IMR-90 (cell line): ENCODE results near the gene MRAP. TPM values are rescaled to one million over a fixed set of nuclear protein-coding genes. Genes with fewer than 3 reads are reported as not detected.

Experiments
- ATAC-seq: fragments of 200-7000 bp; cut with Tn5 transposase; 2 replicates; pipeline ENCODE4 v1.9.1; 2020; ENCODE audit warnings: low read depth, mild to moderate bottlenecking, moderate library complexity
- BruUV-seq: library from RNA; stranded (reverse); fragments of 400-500 nt; replicated peaks from 2 replicates; lab custom pipeline; 2021; lab: Mats Ljungman, UMichigan
- CTCF ChIA-PET: fragments of 300-600 bp; formaldehyde crosslinking; extraction: SDS; loops from one replicate; lab custom pipeline; 2021; ENCODE audit warnings: antibody characterized with exemption; lab: Yijun Ruan, JAX
- POLR2A ChIA-PET: fragments of 300-600 bp; sonication (Branson Sonifier 250); formaldehyde crosslinking; loops from one replicate; lab custom pipeline; 2022; ENCODE audit warnings: antibody characterized with exemption; ENCODE audit not compliant: unreplicated experiment; lab: Charles Lee
- DNase-seq: peaks from one replicate; pipeline ENCODE4 v3.0.0; 2013
- H2AFZ ChIP-seq: replicated peaks from 2 replicates; pipeline ENCODE3; 2013; ENCODE audit warnings: low read length, mild to moderate bottlenecking; ENCODE audit not compliant: poor library complexity
- H2AK5ac ChIP-seq: 2 replicates; pipeline ENCODE4 v1.6.1; 2013; ENCODE audit warnings: low read depth, low read length, inconsistent platforms
- H2AK9ac ChIP-seq: replicated peaks from 2 replicates; pipeline ENCODE3; 2013; ENCODE audit warnings: mild to moderate bottlenecking, low read depth, low read length, moderate library complexity; ENCODE audit not compliant: poor library complexity
- H2BK120ac ChIP-seq: 2 replicates; pipeline ENCODE4 v1.6.1; 2013; ENCODE audit warnings: low read depth, low read length, inconsistent platforms
- H2BK15ac ChIP-seq: 3 replicates; pipeline ENCODE4 v1.6.1; 2013; ENCODE audit warnings: low read depth, low read length, inconsistent platforms
- H2BK20ac ChIP-seq: 2 replicates; pipeline ENCODE4 v1.6.1; 2013; ENCODE audit warnings: low read depth, mild to moderate bottlenecking, inconsistent platforms, low read length, moderate library complexity
- H2BK5ac ChIP-seq: 2 replicates; pipeline ENCODE4 v1.6.1; 2013; ENCODE audit warnings: mild to moderate bottlenecking, low read depth, low read length, inconsistent platforms; ENCODE audit not compliant: poor library complexity, severe bottlenecking
- H3K14ac ChIP-seq: replicated peaks from 2 replicates; pipeline ENCODE4 v1.6.1; 2013; ENCODE audit warnings: low read depth, low read length, inconsistent platforms
- H3K18ac ChIP-seq: 2 replicates; pipeline ENCODE4 v1.6.1; 2013; ENCODE audit warnings: low read depth, low read length, control low read depth
- H3K23ac ChIP-seq: 2 replicates; pipeline ENCODE4 v1.6.1; 2013; ENCODE audit warnings: low read depth, low read length, inconsistent platforms
- H3K27ac ChIP-seq: 2 replicates; pipeline ENCODE4 v1.5.1; 2013; ENCODE audit warnings: mild to moderate bottlenecking, control low read depth, low read length; ENCODE audit not compliant: insufficient read depth
- H3K27me3 ChIP-seq: 2 replicates; pipeline ENCODE4 v1.6.1; 2013; ENCODE audit warnings: low read length; ENCODE audit not compliant: control insufficient read depth, insufficient read depth
- H3K36me3 ChIP-seq: 2 replicates; pipeline ENCODE4 v1.6.1; 2013; ENCODE audit warnings: low read length, mixed read lengths; ENCODE audit not compliant: control insufficient read depth, insufficient read depth
- H3K4ac ChIP-seq: 2 replicates; pipeline ENCODE4 v1.6.1; 2013; ENCODE audit warnings: low read depth, low read length, inconsistent platforms
- H3K4me1 ChIP-seq: 2 replicates; pipeline ENCODE4 v1.6.1; 2013; ENCODE audit warnings: low read length, mixed read lengths; ENCODE audit not compliant: control insufficient read depth, insufficient read depth
- H3K4me2 ChIP-seq: 2 replicates; pipeline ENCODE4 v1.6.1; 2013; ENCODE audit warnings: low read depth, mild to moderate bottlenecking, control low read depth, low read length, moderate library complexity
- H3K4me3 ChIP-seq: 2 replicates; pipeline ENCODE4 v1.5.1; 2013; ENCODE audit warnings: low read depth, mild to moderate bottlenecking, control low read depth, low read length, moderate library complexity; ENCODE audit not compliant: insufficient read depth
- H3K56ac ChIP-seq: 2 replicates; pipeline ENCODE4 v1.6.1; 2013; ENCODE audit warnings: low read length, inconsistent platforms; ENCODE audit not compliant: insufficient read depth; ENCODE audit errors: extremely low read depth
- H3K79me1 ChIP-seq, 2 experiments: 2 replicates each; pipeline ENCODE4 v1.6.1; 2013; ENCODE audit warnings: low read length in 2 of 2, inconsistent platforms in 1 of 2, low read depth in 1 of 2
- H3K9ac ChIP-seq: 2 replicates; pipeline ENCODE4 v1.6.1; 2013; ENCODE audit warnings: low read depth, low read length, control low read depth
- H3K9me1 ChIP-seq: 2 replicates; pipeline ENCODE4 v1.6.1; 2013; ENCODE audit warnings: low read length, inconsistent platforms; ENCODE audit not compliant: insufficient read depth
- H3K9me3 ChIP-seq: 2 replicates; pipeline ENCODE4 v1.6.1; 2013; ENCODE audit warnings: low read length; ENCODE audit not compliant: control insufficient read depth, insufficient read depth
- H4K20me1 ChIP-seq: 2 replicates; pipeline ENCODE4 v1.6.1; 2013; ENCODE audit warnings: low read length, inconsistent platforms; ENCODE audit not compliant: insufficient read depth
- H4K5ac ChIP-seq: 2 replicates; pipeline ENCODE4 v1.6.1; 2013; ENCODE audit warnings: mild to moderate bottlenecking, low read depth, low read length, control low read depth
- H4K8ac ChIP-seq, 2 experiments: 2 replicates each; pipeline ENCODE4 v1.6.1; 2013; ENCODE audit warnings: low read depth in 2 of 2, low read length in 2 of 2, control low read depth in 1 of 2, inconsistent platforms in 1 of 2
- H4K91ac ChIP-seq: 2 replicates; pipeline ENCODE4 v1.6.1; 2013; ENCODE audit warnings: low read depth, low read length, inconsistent platforms; ENCODE audit not compliant: insufficient read depth
- CHD1 ChIP-seq: IDR thresholded peaks from 2 replicates; pipeline ENCODE4 v1.6.1; 2012; ENCODE audit warnings: low read depth, low read length, improper control_type of control experiment
- POLR2A ChIP-seq: IDR thresholded peaks from 2 replicates; pipeline ENCODE4 v1.6.1; 2012; ENCODE audit warnings: mild to moderate bottlenecking, low read depth, low read length
- RCOR1 ChIP-seq: IDR thresholded peaks from 2 replicates; pipeline ENCODE4 v1.6.1; 2012; ENCODE audit warnings: mild to moderate bottlenecking, low read length, improper control_type of control experiment; ENCODE audit not compliant: insufficient replicate concordance
- SMC3 ChIP-seq: fragments of 150-350 bp; IDR thresholded peaks from 2 replicates; pipeline ENCODE4 v1.6.1; 2016; ENCODE audit warnings: low read depth, mild to moderate bottlenecking, antibody characterized with exemption, low read length, moderate library complexity
- WGBS, 2 experiments: methylation state at CpG; one replicate each; pipeline versions ENCODE4 v1.1.5 to v1.1.7; 2013; ENCODE audit warnings: missing lambda C conversion rate in 2 of 2; ENCODE audit not compliant: insufficient read length in 1 of 2; ENCODE audit errors: extremely low coverage in 2 of 2; 5-methylcytosine and 5-hydroxymethylcytosine counted together
- dilution Hi-C: fragments of 300-500 bp; cut with HindIII; formaldehyde crosslinking; loops from one replicate; pipeline ENCODE4 v1.14.3; 2018; ENCODE audit warnings: low sequenced_read_pairs; ENCODE audit not compliant: unreplicated experiment
- in situ Hi-C: fragments of 300-500 bp; cut with MboI; formaldehyde crosslinking; loops from 3 replicates; pipeline ENCODE4 v1.14.3; 2019; ENCODE audit warnings: low sequenced_read_pairs, inconsistent platforms, mixed read lengths
- intact Hi-C: fragments of 100-400 bp; cut with micrococcal nuclease; formaldehyde crosslinking; loops from 2 replicates; pipeline ENCODE4 v1.10.0; 2022
- polyA plus RNA-seq, 3 experiments: library from polyadenylated mRNA; depleted of rRNA; stranded (reverse); fragments of >200 nt; gene quantifications; 2 replicates each; pipeline ENCODE4 v1.2.3, GENCODE V29; 2012; ENCODE audit warnings: low replicate concordance in 1 of 3
- total RNA-seq: library from RNA; depleted of rRNA; stranded (reverse); fragments of >200 nt; gene quantifications from 2 replicates; pipeline ENCODE4 v1.2.3, GENCODE V29; 2012

Gene MRAP
- total and polyA plus RNA-seq, 2 of the 4 experiments (the other 2 are of a cell fraction): not detected

DNA sequence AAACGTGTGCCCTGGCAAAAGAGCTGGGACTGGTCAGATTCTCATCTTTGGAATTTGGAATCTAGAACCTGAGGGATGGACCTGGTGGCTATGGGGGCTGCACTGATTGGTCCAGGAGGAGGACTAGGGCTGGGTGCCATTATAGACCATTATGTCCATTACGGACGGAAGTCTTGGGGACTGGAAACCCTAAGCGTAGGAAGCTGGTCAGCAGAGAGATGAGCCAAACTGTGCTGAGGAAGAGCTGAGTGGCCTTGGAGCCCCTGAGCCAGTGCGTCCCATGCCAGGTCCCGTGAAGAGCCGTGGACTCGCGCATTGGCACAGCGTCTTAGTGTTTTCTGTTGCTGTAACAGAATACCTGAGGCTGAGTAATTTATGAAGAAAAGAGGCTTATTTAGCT is 10.0 kb downstream of the MRAP start:
- CTCF ChIA-PET: no interaction called here
- H3K4me3 ChIP-seq: no peak overlapping the region
- no peak overlapping the region for H3K14ac ChIP-seq
- H2AK9ac ChIP-seq: no peak overlapping the region
- H4K91ac ChIP-seq: no peak overlapping the region
- no peak overlapping the region for H2AFZ ChIP-seq
- WGBS, 2 experiments: 79% methylated on average over 5 of the region's 10 CpGs; no CpG with 5 or more reads in 1 of the 2 experiments
- TF ChIP-seq CHD1: no peak
- no peak for TF ChIP-seq RCOR1
- TF ChIP-seq POLR2A: no peak
- TF ChIP-seq SMC3: no peak
- POLR2A ChIA-PET: no interaction called here
- H2BK15ac ChIP-seq: no peak overlapping the region
- H3K9me1 ChIP-seq: no peaks in the 10 kb centered on the region; the same call in none of the 2 replicates
- H3K56ac ChIP-seq: no peak overlapping the region
- in situ Hi-C loops: no loop called here
- no peak overlapping the region for H2BK5ac ChIP-seq
- no peaks in the 10 kb centered on the region; the same call in 1 of the 2 replicates for H4K20me1 ChIP-seq
- no peak overlapping the region for H2BK20ac ChIP-seq
- peaks cover 0 to 11% of the 10 kb centered on the region in 2 experiments; a peak in 2 of 4 replicates for H3K79me1 ChIP-seq
- no peaks in the 10 kb centered on the region for H3K27me3 ChIP-seq
- peaks cover 12% of the 10 kb centered on the region for H3K36me3 ChIP-seq
- H4K5ac ChIP-seq: no peak overlapping the region
- ATAC-seq: no peak
- no peak overlapping the region for H3K27ac ChIP-seq
- no TSS peak for BruUV-seq
- H2BK120ac ChIP-seq: no peak overlapping the region
- no peak overlapping the region for H3K23ac ChIP-seq
- dilution Hi-C loops: no loop called here
- H3K4ac ChIP-seq: no peak overlapping the region
- DNase-seq: no peak
- no peak overlapping the region for H2AK5ac ChIP-seq
- no peak overlapping the region for H3K18ac ChIP-seq
- H3K9ac ChIP-seq: no peak overlapping the region
- intact Hi-C loops: no loop called here
- no peak overlapping the region for H4K8ac ChIP-seq
- H3K4me1 ChIP-seq: no peaks in the 10 kb centered on the region
- H3K9me3 ChIP-seq: no peaks in the 10 kb centered on the region
- H3K4me2 ChIP-seq: no peak overlapping the region
